LNCaP clone FGC (cell line): ENCODE data around the gene AASS.
A peak's percentile ranks its signal among the peaks of the same experiment; 100 is the strongest.
"Not testable (repeated sequence)": the region's sequence is repeated elsewhere in the genome, so short reads cannot be mapped to it uniquely, and the experiment has no call there.

Experiments
- DNase-seq: peaks from one replicate; pipeline ENCODE4 v3.0.0-alpha.2; 2011; ENCODE audit warnings: low read depth
- H3K4me3 ChIP-seq: 2 replicates; pipeline ENCODE4 v1.5.1; 2011; ENCODE audit warnings: mild to moderate bottlenecking, low read depth, low read length, control low read depth
- CTCF ChIP-seq: IDR thresholded peaks from 2 replicates; pipeline ENCODE4 v1.5.1; 2012; ENCODE audit warnings: mild to moderate bottlenecking; ENCODE audit not compliant: control insufficient read depth, insufficient read depth; ENCODE audit errors: extremely low read depth

The AASS gene

GRCh38 chr7:122137251-122138077, 6.6 kb downstream of the AASS start:
- no peak for TF ChIP-seq CTCF
- DNase-seq, result no peak
- H3K4me3 ChIP-seq, result no peak overlapping the region; the same call in 1 of the 2 replicates

GRCh38 chr7:122136639-122137245, 7.3 kb downstream of the AASS start:
- peak overlapping the region; percentile 12; the same call in 1 of the 2 replicates for H3K4me3 ChIP-seq
- no peak for DNase-seq
- no peak for TF ChIP-seq CTCF

- DNase-seq, result peak; percentile 76
- TF ChIP-seq CTCF, result no peak
- no peak overlapping the region for H3K4me3 ChIP-seq
Observed at GRCh38 chr7:122136078-122136477, 8.0 kb downstream of the AASS start.

GRCh38 chr7:122135275-122135674, 8.8 kb downstream of the AASS start:
- peak; percentile 13 for DNase-seq
- no peak overlapping the region for H3K4me3 ChIP-seq
- TF ChIP-seq CTCF, result no peak

GRCh38 chr7:122134793-122135192, 9.3 kb downstream of the AASS start:
- DNase-seq, H3K4me3 ChIP-seq: not testable (repeated sequence)

GRCh38 chr7:122133477-122133876, 10.6 kb downstream of the AASS start:
- H3K4me3 ChIP-seq, result no peak overlapping the region
- no peak for DNase-seq
- no peak for TF ChIP-seq CTCF

GRCh38 chr7:122132341-122132740, 11.7 kb downstream of the AASS start:
- TF ChIP-seq CTCF, result no peak
- no peak for DNase-seq
- no peak overlapping the region for H3K4me3 ChIP-seq
